GM23338 (cell line): Measurements from ENCODE around the gene NTM. TPM values are rescaled to one million over a fixed set of nuclear protein-coding genes. Genes with fewer than 3 reads are reported as not detected.

Source experiments
- ATAC-seq: fragments of 200-7000 bp; cut with Tn5 transposase; 3 replicates; pipeline ENCODE4 v1.9.1; 2020
- DNase-seq: peaks from one replicate; pipeline ENCODE4 v3.0.0-alpha.2; 2015; ENCODE audit warnings: low spot score
- H2AFZ ChIP-seq: fragments of 200-600 bp; sonication (generic); 2 replicates; pipeline ENCODE4 v1.8.0; 2016; ENCODE audit warnings: antibody characterized with exemption, mild to moderate bottlenecking, moderate library complexity
- H3F3A ChIP-seq: fragments of 200-600 bp; sonication (generic); replicated peaks from 2 replicates; pipeline ENCODE4 v1.8.0; 2017; ENCODE audit warnings: antibody characterized with exemption, mixed run types, low read depth
- H3K27ac ChIP-seq: fragments of 200-600 bp; sonication (generic); 2 replicates; pipeline ENCODE4 v1.6.1; 2016; ENCODE audit warnings: low read depth
- H3K27me3 ChIP-seq: fragments of 200-600 bp; sonication (generic); 2 replicates; pipeline ENCODE4 v1.8.0; 2016; ENCODE audit warnings: mild to moderate bottlenecking, mixed run types, moderate library complexity; ENCODE audit not compliant: insufficient read depth
- H3K36me3 ChIP-seq: fragments of 200-600 bp; sonication (generic); 2 replicates; pipeline ENCODE4 v1.8.0; 2016; ENCODE audit warnings: mild to moderate bottlenecking; ENCODE audit not compliant: insufficient read depth
- H3K4me1 ChIP-seq: fragments of 200-600 bp; sonication (generic); 2 replicates; pipeline ENCODE4 v1.8.0; 2016; ENCODE audit warnings: mild to moderate bottlenecking, moderate library complexity; ENCODE audit not compliant: insufficient read depth
- H3K4me2 ChIP-seq: fragments of 200-600 bp; sonication (generic); 2 replicates; pipeline ENCODE4 v1.7.1; 2017; ENCODE audit warnings: mixed run types
- H3K4me3 ChIP-seq: fragments of 200-600 bp; sonication (generic); 2 replicates; pipeline ENCODE4 v1.6.1; 2016; ENCODE audit warnings: mixed run types
- H3K79me2 ChIP-seq: fragments of 200-600 bp; sonication (generic); replicated peaks from 2 replicates; pipeline ENCODE4 v1.8.0; 2017; ENCODE audit warnings: mild to moderate bottlenecking; ENCODE audit not compliant: insufficient read depth
- H3K9me2 ChIP-seq: fragments of 200-600 bp; sonication (generic); 2 replicates; pipeline ENCODE4 v1.8.0; 2017; ENCODE audit not compliant: insufficient read depth
- H4K20me1 ChIP-seq: fragments of 200-600 bp; sonication (generic); replicated peaks from 2 replicates; pipeline ENCODE4 v1.8.0; 2017; ENCODE audit warnings: mild to moderate bottlenecking; ENCODE audit not compliant: insufficient read depth
- H3K27ac Mint-ChIP-seq: 2 replicates; pipeline ENCODE4 v1.8.0; 2020; ENCODE audit warnings: inconsistent platforms, mild to moderate bottlenecking, moderate library complexity, mixed read lengths
- H3K27me3 Mint-ChIP-seq: 3 replicates; pipeline ENCODE4 v1.8.0; 2022; ENCODE audit warnings: low read depth, mild to moderate bottlenecking, moderate library complexity, mixed read lengths, inconsistent platforms; ENCODE audit not compliant: insufficient read depth, poor library complexity
- H3K36me3 Mint-ChIP-seq: 3 replicates; pipeline ENCODE4 v1.8.0; 2021; ENCODE audit warnings: low read depth, mild to moderate bottlenecking, inconsistent platforms, moderate library complexity, mixed read lengths
- H3K4me1 Mint-ChIP-seq: 3 replicates; pipeline ENCODE4 v1.8.0; 2020; ENCODE audit warnings: mild to moderate bottlenecking, inconsistent platforms, mixed read lengths
- H3K4me3 Mint-ChIP-seq: 3 replicates; pipeline ENCODE4 v1.8.0; 2021; ENCODE audit warnings: moderate library complexity, mild to moderate bottlenecking, inconsistent platforms, mixed read lengths
- H3K9me3 Mint-ChIP-seq: 3 replicates; pipeline ENCODE4 v1.8.0; 2020; ENCODE audit warnings: moderate library complexity, mild to moderate bottlenecking, inconsistent platforms, mixed read lengths
- EZH2 ChIP-seq: fragments of 200-600 bp; sonication (generic); IDR thresholded peaks from one replicate; pipeline ENCODE4 v1.8.0; 2017; ENCODE audit warnings: antibody characterized with exemption, mild to moderate bottlenecking, low read depth; ENCODE audit not compliant: unreplicated experiment
- EZH2phosphoT487 ChIP-seq: fragments of 200-600 bp; sonication (generic); IDR thresholded peaks from one replicate; pipeline ENCODE4 v1.8.1; 2018; ENCODE audit warnings: antibody characterized with exemption; ENCODE audit not compliant: unreplicated experiment
- JUNB ChIP-seq: IDR thresholded peaks from one replicate; pipeline ENCODE4 v1.6.1; 2016; ENCODE audit warnings: antibody characterized with exemption; ENCODE audit not compliant: unreplicated experiment
- NANOG ChIP-seq: IDR thresholded peaks from 2 replicates; pipeline ENCODE4 v1.6.1; 2016; ENCODE audit warnings: antibody characterized with exemption, borderline replicate concordance
- POLR2AphosphoS5 ChIP-seq: IDR thresholded peaks from 2 replicates; pipeline ENCODE4 v1.6.1; 2016; ENCODE audit warnings: antibody characterized with exemption, low read depth
- REST ChIP-seq: IDR thresholded peaks from one replicate; pipeline ENCODE4 v1.6.1; 2018; ENCODE audit warnings: antibody characterized with exemption; ENCODE audit not compliant: unreplicated experiment
- STAT1 ChIP-seq: IDR thresholded peaks from one replicate; pipeline ENCODE4 v1.6.1; 2016; ENCODE audit warnings: antibody characterized with exemption; ENCODE audit not compliant: unreplicated experiment
- ZNF331 ChIP-seq: fragments of 250-450 bp; sonication (Bioruptor Pico); IDR thresholded peaks from 2 replicates; pipeline ENCODE4 v1.5.0; 2020; ENCODE audit warnings: low read depth, mild to moderate bottlenecking, moderate library complexity
- polyA plus RNA-seq: library from polyadenylated mRNA; unstranded; fragments of >200 nt; fragmentation: Nextera tagmentation; extraction: Ambion mirVana; gene quantifications from 2 replicates; pipeline ENCODE4 v1.2.1, GENCODE V29; 2016
- total RNA-seq: library from RNA; depleted of rRNA; stranded (reverse); fragments of >200 nt; shearing (Covaris generic); gene quantifications from 2 replicates; pipeline ENCODE4 v1.2.3, GENCODE V29; 2014
- TF ChIP-seq, protein P1 (sequence below): IDR thresholded peaks from 2 replicates; pipeline ENCODE4 v1.6.1; 2016; ENCODE audit warnings: antibody characterized with exemption
- TF ChIP-seq, protein P2 (sequence below): fragments of 250-450 bp; sonication (Bioruptor Pico); IDR thresholded peaks from 2 replicates; pipeline ENCODE4 v1.5.0; 2020; ENCODE audit warnings: mild to moderate bottlenecking, moderate library complexity

Gene NTM
- total and polyA plus RNA-seq, 2 experiments from 2014 or later = 10.6 to 14.6 TPM

DNA sequence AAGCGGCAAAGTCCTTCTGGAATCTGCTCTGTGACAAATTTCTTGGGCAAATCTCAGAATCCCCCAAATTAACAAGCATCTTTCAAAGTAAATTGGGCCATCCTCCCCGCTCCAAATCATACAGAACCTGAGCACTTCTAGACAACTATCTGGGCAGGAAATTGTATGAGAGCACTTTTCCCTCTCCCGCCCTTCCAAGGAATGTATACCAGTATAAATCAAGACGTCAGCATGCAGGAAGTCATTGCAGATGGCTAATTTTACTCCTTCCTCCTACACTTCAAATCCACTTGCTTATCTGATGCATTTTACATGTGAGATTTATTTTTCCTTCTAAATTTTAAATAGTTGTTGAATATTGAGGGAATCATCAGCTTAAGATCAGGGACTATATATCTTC, 52.1 kb downstream of the NTM start:
- no peak for ATAC-seq
- TF ChIP-seq EZH2 = no peak
- peaks cover 2% of the 10 kb centered on the region for H3K27me3 Mint-ChIP-seq

DNA sequence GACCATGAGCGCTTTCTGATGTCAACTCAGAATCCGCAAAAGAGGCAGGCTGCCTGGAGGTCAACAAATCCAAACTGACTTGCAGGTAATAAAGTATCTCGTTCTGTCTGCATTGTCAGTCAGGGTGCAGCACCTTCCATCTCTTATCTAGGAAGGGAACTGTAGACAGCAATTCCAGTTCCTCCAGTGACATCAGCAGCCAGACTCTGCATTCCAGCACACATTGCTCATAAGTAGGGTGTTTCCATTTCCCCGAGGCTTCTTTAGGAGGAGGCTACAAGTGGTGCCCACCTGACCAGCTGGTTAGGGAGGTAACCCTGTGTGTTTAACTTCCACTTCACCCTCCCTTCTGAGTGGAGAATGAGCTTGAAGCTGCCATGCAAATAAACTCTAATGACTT, 53.3 kb downstream of the NTM start:
- no peaks in the 10 kb centered on the region for H3F3A ChIP-seq
- ATAC-seq = no peak
- no peak for DNase-seq
- Mint-ChIP-seq H3K4me1 (peaks cover 4% of the 10 kb centered on the region; the same call in 1 of the 3 replicates), H3K4me3 (no peak overlapping the region), H3K27ac (no peak overlapping the region), H3K27me3 (peaks cover 3% of the 10 kb centered on the region), H3K36me3 (no peaks in the 10 kb centered on the region), H3K9me3 (no peaks in the 10 kb centered on the region)
- H2AFZ ChIP-seq = no peak overlapping the region
- H4K20me1 ChIP-seq = no peaks in the 10 kb centered on the region; the same call in none of the 2 replicates
- H3K27ac ChIP-seq = 0 out of 2 replicates have a peak overlapping the region, but pooled peaks have one; percentile 36
- H3K79me2 ChIP-seq = no peaks in the 10 kb centered on the region
- peaks cover 5% of the 10 kb centered on the region; the same call in 1 of the 2 replicates for H3K4me1 ChIP-seq
- H3K4me2 ChIP-seq = no peak overlapping the region
- H3K9me2 ChIP-seq = peaks cover 8% of the 10 kb centered on the region
- H3K4me3 ChIP-seq = no peak overlapping the region
- H3K36me3 ChIP-seq = no peaks in the 10 kb centered on the region
- no peaks in the 10 kb centered on the region for H3K27me3 ChIP-seq
- TF ChIP-seq, protein P1, sequence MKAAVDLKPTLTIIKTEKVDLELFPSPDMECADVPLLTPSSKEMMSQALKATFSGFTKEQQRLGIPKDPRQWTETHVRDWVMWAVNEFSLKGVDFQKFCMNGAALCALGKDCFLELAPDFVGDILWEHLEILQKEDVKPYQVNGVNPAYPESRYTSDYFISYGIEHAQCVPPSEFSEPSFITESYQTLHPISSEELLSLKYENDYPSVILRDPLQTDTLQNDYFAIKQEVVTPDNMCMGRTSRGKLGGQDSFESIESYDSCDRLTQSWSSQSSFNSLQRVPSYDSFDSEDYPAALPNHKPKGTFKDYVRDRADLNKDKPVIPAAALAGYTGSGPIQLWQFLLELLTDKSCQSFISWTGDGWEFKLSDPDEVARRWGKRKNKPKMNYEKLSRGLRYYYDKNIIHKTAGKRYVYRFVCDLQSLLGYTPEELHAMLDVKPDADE = no peak
- TF ChIP-seq, protein P2, sequence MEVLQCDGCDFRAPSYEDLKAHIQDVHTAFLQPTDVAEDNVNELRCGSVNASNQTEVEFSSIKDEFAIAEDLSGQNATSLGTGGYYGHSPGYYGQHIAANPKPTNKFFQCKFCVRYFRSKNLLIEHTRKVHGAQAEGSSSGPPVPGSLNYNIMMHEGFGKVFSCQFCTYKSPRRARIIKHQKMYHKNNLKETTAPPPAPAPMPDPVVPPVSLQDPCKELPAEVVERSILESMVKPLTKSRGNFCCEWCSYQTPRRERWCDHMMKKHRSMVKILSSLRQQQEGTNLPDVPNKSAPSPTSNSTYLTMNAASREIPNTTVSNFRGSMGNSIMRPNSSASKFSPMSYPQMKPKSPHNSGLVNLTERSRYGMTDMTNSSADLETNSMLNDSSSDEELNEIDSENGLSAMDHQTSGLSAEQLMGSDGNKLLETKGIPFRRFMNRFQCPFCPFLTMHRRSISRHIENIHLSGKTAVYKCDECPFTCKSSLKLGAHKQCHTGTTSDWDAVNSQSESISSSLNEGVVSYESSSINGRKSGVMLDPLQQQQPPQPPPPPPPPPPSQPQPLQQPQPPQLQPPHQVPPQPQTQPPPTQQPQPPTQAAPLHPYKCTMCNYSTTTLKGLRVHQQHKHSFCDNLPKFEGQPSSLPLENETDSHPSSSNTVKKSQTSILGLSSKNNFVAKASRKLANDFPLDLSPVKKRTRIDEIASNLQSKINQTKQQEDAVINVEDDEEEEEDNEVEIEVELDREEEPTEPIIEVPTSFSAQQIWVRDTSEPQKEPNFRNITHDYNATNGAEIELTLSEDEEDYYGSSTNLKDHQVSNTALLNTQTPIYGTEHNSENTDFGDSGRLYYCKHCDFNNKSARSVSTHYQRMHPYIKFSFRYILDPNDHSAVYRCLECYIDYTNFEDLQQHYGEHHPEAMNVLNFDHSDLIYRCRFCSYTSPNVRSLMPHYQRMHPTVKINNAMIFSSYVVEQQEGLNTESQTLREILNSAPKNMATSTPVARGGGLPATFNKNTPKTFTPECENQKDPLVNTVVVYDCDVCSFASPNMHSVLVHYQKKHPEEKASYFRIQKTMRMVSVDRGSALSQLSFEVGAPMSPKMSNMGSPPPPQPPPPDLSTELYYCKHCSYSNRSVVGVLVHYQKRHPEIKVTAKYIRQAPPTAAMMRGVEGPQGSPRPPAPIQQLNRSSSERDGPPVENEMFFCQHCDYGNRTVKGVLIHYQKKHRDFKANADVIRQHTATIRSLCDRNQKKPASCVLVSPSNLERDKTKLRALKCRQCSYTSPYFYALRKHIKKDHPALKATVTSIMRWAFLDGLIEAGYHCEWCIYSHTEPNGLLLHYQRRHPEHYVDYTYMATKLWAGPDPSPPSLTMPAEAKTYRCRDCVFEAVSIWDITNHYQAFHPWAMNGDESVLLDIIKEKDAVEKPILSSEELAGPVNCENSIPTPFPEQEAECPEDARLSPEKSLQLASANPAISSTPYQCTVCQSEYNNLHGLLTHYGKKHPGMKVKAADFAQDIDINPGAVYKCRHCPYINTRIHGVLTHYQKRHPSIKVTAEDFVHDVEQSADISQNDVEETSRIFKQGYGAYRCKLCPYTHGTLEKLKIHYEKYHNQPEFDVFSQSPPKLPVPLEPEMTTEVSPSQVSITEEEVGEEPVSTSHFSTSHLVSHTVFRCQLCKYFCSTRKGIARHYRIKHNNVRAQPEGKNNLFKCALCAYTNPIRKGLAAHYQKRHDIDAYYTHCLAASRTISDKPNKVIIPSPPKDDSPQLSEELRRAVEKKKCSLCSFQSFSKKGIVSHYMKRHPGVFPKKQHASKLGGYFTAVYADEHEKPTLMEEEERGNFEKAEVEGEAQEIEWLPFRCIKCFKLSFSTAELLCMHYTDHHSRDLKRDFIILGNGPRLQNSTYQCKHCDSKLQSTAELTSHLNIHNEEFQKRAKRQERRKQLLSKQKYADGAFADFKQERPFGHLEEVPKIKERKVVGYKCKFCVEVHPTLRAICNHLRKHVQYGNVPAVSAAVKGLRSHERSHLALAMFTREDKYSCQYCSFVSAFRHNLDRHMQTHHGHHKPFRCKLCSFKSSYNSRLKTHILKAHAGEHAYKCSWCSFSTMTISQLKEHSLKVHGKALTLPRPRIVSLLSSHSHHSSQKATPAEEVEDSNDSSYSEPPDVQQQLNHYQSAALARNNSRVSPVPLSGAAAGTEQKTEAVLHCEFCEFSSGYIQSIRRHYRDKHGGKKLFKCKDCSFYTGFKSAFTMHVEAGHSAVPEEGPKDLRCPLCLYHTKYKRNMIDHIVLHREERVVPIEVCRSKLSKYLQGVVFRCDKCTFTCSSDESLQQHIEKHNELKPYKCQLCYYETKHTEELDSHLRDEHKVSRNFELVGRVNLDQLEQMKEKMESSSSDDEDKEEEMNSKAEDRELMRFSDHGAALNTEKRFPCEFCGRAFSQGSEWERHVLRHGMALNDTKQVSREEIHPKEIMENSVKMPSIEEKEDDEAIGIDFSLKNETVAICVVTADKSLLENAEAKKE (CRISPR knock-in tag) = no peak
- TF ChIP-seq POLR2AphosphoS5 (no peak), ZNF331 (CRISPR knock-in tag) (no peak), JUNB (no peak), STAT1 (no peak), NANOG (no peak), EZH2phosphoT487 (no peak), REST (no peak), EZH2 (no peak)

More for the DNA sequence above, 52.1 kb downstream of the NTM start:
- Mint-ChIP-seq H3K9me3 (no peaks in the 10 kb centered on the region), H3K27ac (no peak overlapping the region), H3K36me3 (no peaks in the 10 kb centered on the region), H3K4me1 (peaks cover 4% of the 10 kb centered on the region; the same call in 1 of the 3 replicates), H3K4me3 (no peak overlapping the region)
- Histone ChIP-seq H3K4me1 (peaks cover 5% of the 10 kb centered on the region; the same call in 1 of the 2 replicates), H3K4me2 (no peak overlapping the region), H3F3A (no peaks in the 10 kb centered on the region), H3K9me2 (peaks cover 8% of the 10 kb centered on the region; the same call in 1 of the 2 replicates), H3K27ac (no peak overlapping the region), H2AFZ (no peak overlapping the region), H3K27me3 (no peaks in the 10 kb centered on the region), H4K20me1 (no peaks in the 10 kb centered on the region; the same call in none of the 2 replicates), H3K36me3 (no peaks in the 10 kb centered on the region), H3K79me2 (no peaks in the 10 kb centered on the region), H3K4me3 (no peak overlapping the region)
- DNase-seq = no peak
